Retinal pigment epithelial cell (primary cell): ENCODE results near the gene LCN10.

Experiments used
- DNase-seq: peaks from one replicate; pipeline ENCODE4 v3.0.0-alpha.2; 2010; ENCODE audit warnings: low read depth
- H3K4me3 ChIP-seq: 2 replicates; pipeline ENCODE4 v1.5.1; 2011; ENCODE audit warnings: mild to moderate bottlenecking, low read length, control low read depth, moderate library complexity
- TF ChIP-seq, protein P1 (sequence below): conservative IDR thresholded peaks from 2 replicates; pipeline ENCODE4 v1.5.1; 2011; ENCODE audit warnings: low read depth, low read length, control low read depth, inconsistent platforms

Gene LCN10

DNA sequence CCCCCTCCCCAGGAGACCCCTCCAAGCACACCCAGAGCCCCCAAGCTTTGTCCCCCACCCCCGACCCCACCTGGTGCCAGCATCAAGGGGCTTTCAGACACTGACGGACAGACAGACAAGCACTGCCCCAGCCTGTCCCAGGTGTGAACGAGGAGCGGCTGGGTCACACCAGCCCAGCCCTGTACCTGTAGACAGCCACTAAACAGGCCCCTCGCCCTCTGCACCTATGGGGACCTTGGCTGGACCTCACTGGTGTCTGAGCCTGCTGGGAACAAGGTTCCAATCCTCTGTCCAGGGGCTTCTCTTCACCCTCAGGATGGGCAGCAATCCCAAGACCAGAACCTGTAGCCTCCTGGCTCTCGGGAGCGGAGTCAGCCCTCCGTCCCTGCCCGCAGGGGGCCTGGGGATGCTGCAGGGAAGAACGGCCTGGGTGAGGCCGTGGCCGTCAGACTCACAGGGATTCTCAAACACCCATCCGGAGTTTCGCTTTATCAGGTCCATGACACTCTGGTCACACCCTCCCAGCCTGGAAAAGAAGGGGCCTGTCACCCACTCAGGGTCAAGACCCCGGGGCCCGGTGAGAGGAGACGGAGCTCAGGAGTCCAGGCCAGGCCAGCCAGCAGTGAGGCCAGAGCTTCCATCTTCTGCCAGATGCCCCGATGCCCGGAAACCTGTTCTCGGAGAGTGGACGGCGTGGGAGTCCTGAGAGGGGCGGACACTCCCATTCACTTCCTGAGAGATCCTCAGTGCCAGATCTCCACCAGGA lies 2.8 kb upstream of the LCN10 start:
- no peak for DNase-seq
- TF ChIP-seq, protein P1, sequence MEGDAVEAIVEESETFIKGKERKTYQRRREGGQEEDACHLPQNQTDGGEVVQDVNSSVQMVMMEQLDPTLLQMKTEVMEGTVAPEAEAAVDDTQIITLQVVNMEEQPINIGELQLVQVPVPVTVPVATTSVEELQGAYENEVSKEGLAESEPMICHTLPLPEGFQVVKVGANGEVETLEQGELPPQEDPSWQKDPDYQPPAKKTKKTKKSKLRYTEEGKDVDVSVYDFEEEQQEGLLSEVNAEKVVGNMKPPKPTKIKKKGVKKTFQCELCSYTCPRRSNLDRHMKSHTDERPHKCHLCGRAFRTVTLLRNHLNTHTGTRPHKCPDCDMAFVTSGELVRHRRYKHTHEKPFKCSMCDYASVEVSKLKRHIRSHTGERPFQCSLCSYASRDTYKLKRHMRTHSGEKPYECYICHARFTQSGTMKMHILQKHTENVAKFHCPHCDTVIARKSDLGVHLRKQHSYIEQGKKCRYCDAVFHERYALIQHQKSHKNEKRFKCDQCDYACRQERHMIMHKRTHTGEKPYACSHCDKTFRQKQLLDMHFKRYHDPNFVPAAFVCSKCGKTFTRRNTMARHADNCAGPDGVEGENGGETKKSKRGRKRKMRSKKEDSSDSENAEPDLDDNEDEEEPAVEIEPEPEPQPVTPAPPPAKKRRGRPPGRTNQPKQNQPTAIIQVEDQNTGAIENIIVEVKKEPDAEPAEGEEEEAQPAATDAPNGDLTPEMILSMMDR, result no peak
- H3K4me3 ChIP-seq, result no peak overlapping the region

DNA sequence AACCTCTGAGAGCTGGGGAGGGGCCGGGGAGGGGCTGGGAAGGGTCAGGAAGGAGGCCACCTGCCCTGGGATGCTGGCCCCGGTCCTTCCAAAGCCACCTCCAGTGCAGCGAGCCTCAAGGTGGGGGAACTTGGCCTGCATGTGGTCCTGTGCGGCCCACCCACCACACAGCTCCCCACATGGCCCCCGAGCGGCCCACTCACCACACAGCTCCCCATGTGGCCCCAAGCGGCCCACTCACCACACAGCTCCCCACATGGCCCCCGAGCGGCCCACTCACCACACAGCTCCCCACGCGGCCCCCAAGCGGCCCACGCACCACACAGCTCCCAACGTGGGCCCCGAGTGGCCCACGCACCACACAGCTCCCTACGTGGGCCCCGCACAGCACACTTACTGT lies 2.0 kb upstream of the LCN10 start:
- H3K4me3 ChIP-seq, result no peak overlapping the region
- TF ChIP-seq, protein P1, result no peak
- DNase-seq, result no peak

GRCh38 chr9:136743639-136744211 lies 985 bp upstream of the LCN10 start:
- no peak overlapping the region for H3K4me3 ChIP-seq
- TF ChIP-seq, protein P1, result no peak
- no peak for DNase-seq

DNA sequence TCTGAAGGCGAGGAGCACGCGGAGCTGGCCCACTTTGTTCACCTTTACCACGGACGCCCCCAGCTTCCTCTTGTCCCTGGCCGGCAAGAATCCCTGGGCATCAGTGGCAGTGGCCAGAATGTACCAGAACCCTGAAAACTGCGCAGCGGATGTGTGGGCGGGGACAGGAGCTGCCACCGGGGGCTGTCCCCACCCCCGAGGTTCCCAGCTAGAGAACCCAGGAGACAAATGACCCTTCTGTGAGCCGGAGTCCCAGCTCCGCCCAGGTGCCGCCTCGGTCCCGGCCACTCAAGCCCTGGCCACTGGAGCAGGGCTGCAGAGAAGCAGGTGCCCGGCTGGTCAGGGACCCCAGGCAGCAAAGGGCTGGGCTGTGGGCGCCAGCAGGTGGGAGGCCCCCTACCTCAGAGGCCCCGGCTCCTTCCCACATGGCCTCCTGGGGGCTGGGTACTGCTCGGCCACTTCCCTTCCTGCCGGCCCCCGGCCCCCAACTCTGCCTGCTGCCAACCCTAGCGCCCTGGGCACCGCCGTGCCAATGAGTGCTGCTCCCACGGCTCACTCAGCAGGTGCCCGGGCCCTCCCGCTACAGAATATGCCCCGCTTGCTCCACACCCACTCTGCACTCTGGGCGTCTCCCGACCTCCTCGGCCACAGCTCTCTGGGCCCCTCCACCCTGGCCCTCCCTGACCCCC lies 713 bp downstream of the LCN10 start:
- DNase-seq, result no peak
- no peak overlapping the region for H3K4me3 ChIP-seq

DNA sequence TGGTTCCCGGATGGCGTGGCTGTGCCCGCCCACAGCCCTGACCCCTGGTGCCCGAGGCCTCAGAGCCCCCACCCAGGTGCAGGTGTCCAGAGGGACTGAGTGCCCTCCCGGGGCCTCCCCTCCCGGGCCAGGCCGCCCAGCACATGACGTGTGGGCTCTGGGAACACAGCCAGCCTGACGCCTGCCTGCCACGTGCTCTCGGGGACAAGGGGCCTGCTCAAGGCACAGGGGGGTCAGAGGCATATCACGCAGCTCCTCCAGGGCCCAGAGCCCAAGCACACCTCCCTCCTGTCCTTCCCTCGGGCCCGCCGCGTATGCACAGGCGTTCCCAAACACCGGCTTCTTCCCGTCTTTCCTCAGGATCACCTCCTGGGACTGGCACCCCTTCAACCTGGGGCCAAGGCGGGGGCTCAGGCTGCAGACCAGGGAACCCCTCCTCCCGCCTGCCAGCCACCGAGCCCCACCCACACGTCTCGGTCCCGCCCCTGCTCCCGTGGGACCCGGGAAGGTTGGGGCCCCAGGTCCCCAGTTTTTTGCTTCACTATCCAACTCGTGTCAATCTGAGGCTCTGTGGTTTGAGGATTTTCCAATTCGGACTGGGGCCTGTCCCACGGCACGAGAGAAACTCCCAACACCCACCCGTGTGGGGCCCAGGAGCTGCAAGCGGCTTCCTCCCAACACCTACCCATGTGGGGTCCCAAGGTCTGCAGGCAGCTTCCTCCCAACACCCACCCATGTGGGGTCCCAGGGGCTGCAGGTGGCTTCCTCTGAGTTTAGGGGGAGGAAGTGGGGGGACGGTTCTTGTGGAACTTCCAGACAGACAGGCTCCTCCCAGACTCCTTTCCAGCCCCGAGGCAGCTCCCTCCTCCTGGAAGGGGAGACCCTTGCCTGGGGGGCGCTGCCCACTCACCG lies 1.5 kb downstream of the LCN10 start:
- TF ChIP-seq, protein P1, result no peak
- no peak for DNase-seq
- no peak overlapping the region for H3K4me3 ChIP-seq

More for the DNA sequence above, 713 bp downstream of the LCN10 start:
- TF ChIP-seq, protein P1, result no peak

DNA sequence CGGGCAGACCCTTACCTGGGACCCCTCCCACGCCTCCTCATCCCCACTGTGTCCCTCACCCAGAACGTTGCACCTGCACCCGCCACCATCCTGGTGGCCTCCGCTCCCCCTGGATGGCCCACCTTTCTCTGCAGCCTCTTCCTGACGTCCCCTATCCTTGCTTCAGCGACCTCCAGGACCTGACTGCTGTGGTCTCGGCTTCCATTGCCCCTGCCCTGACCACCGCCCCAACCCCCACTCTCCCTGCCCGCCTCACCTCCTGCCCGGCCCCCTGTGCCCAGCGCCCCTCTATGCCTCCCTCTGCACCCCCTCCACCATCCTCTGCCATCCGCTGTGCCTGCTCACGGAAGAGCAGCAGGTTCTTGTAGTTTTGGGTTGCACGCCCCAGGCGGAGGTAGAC lies 2.2 kb downstream of the LCN10 start:
- DNase-seq, result no peak
- TF ChIP-seq, protein P1, result no peak
- no peak overlapping the region for H3K4me3 ChIP-seq
